Esophagus muscularis mucosa (tissue), 4 donors: ENCODE measurements around the gene CCNG1. TPM values are rescaled to one million over a fixed set of nuclear protein-coding genes. Genes with fewer than 3 reads are reported as not detected.
"Not testable (repeated sequence)": the region's sequence is repeated elsewhere in the genome, so short reads cannot be mapped to it uniquely, and the experiment has no call there.

ENCODE experiments used
- DNase-seq: peaks from one replicate; pipeline ENCODE4 v3.0.0-alpha.2; 2017; ENCODE audit errors: extremely low spot score
- H3K27ac ChIP-seq, 4 donors: fragments of 200-600 bp; sonication (generic); replicated peaks in 1 of 4; 1 replicate in 3 of 4; 2 replicates in 1 of 4; pipeline ENCODE4 v1.5.1; 2016 to 2019; ENCODE audit warnings: mild to moderate bottlenecking in 1 of 4
- H3K27me3 ChIP-seq, 4 donors: fragments of 200-600 bp; sonication (generic); one replicate each; pipeline versions ENCODE4 v1.5.1 to v1.6.0; 2016 to 2019
- H3K36me3 ChIP-seq, 4 donors: fragments of 200-600 bp; sonication (generic); one replicate each; pipeline ENCODE4 v1.5.1; 2016 to 2019
- H3K4me1 ChIP-seq, 4 donors: fragments of 200-600 bp; sonication (generic); one replicate each; pipeline ENCODE4 v1.5.1; 2016 to 2019
- H3K4me3 ChIP-seq, 4 donors: fragments of 200-600 bp; sonication (generic); 1 replicate in 2 of 4; 2 replicates in 2 of 4; pipeline ENCODE4 v1.5.1; 2016 to 2019; ENCODE audit warnings: mild to moderate bottlenecking in 4 of 4, moderate library complexity in 1 of 4
- H3K9me3 ChIP-seq, 4 donors: fragments of 200-600 bp; sonication (generic); 1 replicate in 3 of 4; 2 replicates in 1 of 4; pipeline ENCODE4 v1.5.1; 2016 to 2019
- EP300 ChIP-seq: sonication (generic); formaldehyde crosslinking; IDR thresholded peaks from one replicate; pipeline ENCODE4 v1.6.1; 2017; ENCODE audit warnings: antibody characterized with exemption
- POLR2A ChIP-seq: fragments of 450-650 bp; IDR thresholded peaks from one replicate; pipeline ENCODE4 v1.6.1; 2017; ENCODE audit warnings: antibody characterized with exemption, moderate library complexity, mild to moderate bottlenecking, low read depth
- POLR2AphosphoS5 ChIP-seq, 2 donors: sonication (generic); formaldehyde crosslinking; IDR thresholded peaks; one replicate each; pipeline ENCODE4 v1.6.1; 2017; ENCODE audit warnings: antibody characterized with exemption in 2 of 2
- WGBS: methylation state at CpG from one replicate; pipeline ENCODE4 v1.1.5; 2018; 5-methylcytosine and 5-hydroxymethylcytosine counted together
- intact Hi-C: fragments of 100-400 bp; cut with DNase I; formaldehyde crosslinking; loops from one replicate; pipeline ENCODE4 v1.15.1; 2023
- total RNA-seq, 4 donors: library from RNA; depleted of rRNA; stranded (reverse); fragments of >200 nt; gene quantifications; one replicate each; pipeline versions ENCODE4 v1.1.0 to v1.2.1, GENCODE V29; 2016
- TF ChIP-seq, protein P1 (sequence below), 3 experiments: fragments of 200-600 bp in 2 of 3; fragments of 450-650 bp in 1 of 3; sonication (generic) in 2 of 3; IDR thresholded peaks; one replicate each; pipeline ENCODE4 v1.5.1; 2017 to 2019; ENCODE audit warnings: antibody characterized with exemption in 3 of 3, mild to moderate bottlenecking in 2 of 3, moderate library complexity in 1 of 3

Gene CCNG1
- total RNA-seq, 4 donors from 2014 or later, result 99.1 to 179 (median 138) TPM

DNA sequence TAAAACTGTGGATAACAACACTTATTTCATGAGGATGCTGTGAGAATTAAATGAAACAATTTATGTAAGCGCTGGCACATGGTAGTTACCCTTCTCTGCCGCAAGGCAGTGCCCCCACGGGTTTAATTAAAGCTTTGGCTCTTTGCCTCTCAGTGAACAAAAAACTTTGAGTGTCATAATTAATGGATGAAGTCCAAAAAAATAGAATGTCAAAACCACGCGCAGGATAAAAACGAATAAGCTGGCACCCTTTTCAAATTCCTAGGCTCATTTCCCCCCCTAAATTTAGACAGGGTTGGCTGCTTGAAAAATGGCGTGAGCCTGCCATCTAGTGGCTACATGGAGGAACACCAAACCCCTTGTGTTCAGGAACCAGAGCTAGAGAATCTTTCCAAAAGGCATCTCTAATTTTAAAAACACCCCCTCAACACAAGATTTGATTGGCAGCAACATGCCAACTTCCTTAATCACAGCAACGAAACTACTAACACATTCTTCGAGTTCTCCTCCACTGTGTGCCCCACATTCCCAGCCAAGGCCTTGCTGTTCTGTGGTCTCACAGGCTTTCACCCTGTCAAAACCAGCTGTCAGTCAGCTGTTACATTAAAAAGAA is 29.0 kb upstream of the CCNG1 start:
- intact Hi-C loops, result loop anchor here (5.0 kb wide), 1 partner anchor 1861 kb away; the partner anchor contains the start of gene GABRB2
- no peak overlapping the region for H3K27ac ChIP-seq
- H3K4me1 ChIP-seq, result peaks cover 0 to 12% (median 6%) of the 10 kb centered on the region in 4 donors
- TF ChIP-seq POLR2A (no peak), POLR2AphosphoS5 (IDR thresholded peaks at IDR 0.05) (no peak), EP300 (no peak)
- TF ChIP-seq, protein P1, sequence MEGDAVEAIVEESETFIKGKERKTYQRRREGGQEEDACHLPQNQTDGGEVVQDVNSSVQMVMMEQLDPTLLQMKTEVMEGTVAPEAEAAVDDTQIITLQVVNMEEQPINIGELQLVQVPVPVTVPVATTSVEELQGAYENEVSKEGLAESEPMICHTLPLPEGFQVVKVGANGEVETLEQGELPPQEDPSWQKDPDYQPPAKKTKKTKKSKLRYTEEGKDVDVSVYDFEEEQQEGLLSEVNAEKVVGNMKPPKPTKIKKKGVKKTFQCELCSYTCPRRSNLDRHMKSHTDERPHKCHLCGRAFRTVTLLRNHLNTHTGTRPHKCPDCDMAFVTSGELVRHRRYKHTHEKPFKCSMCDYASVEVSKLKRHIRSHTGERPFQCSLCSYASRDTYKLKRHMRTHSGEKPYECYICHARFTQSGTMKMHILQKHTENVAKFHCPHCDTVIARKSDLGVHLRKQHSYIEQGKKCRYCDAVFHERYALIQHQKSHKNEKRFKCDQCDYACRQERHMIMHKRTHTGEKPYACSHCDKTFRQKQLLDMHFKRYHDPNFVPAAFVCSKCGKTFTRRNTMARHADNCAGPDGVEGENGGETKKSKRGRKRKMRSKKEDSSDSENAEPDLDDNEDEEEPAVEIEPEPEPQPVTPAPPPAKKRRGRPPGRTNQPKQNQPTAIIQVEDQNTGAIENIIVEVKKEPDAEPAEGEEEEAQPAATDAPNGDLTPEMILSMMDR (IDR thresholded peaks at IDR 0.05), result peak; percentile 80 to 87 (median 81)
- no peaks in the 10 kb centered on the region for H3K27me3 ChIP-seq
- no peaks in the 10 kb centered on the region for H3K36me3 ChIP-seq
- 3% methylated on average over 9 of the region's 9 CpGs for WGBS
- no peaks in the 10 kb centered on the region for H3K9me3 ChIP-seq
- peak overlapping the region in 1 of 4 donors; percentile 13 for H3K4me3 ChIP-seq
- no peak for DNase-seq

- H3K27ac ChIP-seq, result no peak overlapping the region
- H3K4me1 ChIP-seq, result peaks cover 0 to 12% (median 6%) of the 10 kb centered on the region in 4 donors
- intact Hi-C loops, result loop anchor here (5.0 kb wide), 1 partner anchor 1862 kb away; the partner anchor contains the start of gene GABRB2
- WGBS, result 80% methylated on average over 6 of the region's 6 CpGs
- H3K9me3 ChIP-seq, result no peaks in the 10 kb centered on the region
- H3K36me3 ChIP-seq, result no peaks in the 10 kb centered on the region
- H3K27me3 ChIP-seq, result peaks cover 0 to 5% (median 0%) of the 10 kb centered on the region in 4 donors
- H3K4me3 ChIP-seq, result no peak overlapping the region
- TF ChIP-seq POLR2AphosphoS5 (IDR thresholded peaks at IDR 0.05), result no peak
- TF ChIP-seq, protein P1 (IDR thresholded peaks at IDR 0.05), result no peak
- TF ChIP-seq EP300, result no peak
- no peak for TF ChIP-seq POLR2A
- DNase-seq, result no peak
Measured at GRCh38 chr5:163409384-163409783, 28.0 kb upstream of the CCNG1 start.

DNA sequence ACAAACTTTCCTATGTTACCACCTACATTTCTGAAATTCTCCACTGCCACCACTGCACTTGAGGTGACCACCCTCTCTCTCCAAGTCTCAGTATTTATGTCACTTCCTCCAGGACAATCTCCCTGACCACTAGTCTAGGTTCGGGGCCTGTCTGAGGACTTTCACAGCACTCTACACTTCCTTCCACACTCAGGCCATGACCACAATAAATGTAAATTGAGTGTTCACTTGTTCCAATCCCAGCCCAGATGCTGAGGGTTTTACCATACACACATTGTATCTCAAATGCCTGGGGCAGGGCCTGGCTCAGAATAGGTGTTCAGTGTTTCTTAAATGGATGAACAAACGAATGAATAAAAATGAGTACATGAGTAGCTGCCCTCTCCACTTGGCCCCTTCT is 26.9 kb upstream of the CCNG1 start:
- intact Hi-C loops, result no loop called here
- no peak for DNase-seq
- H3K4me1 ChIP-seq, result peaks cover 0 to 12% (median 6%) of the 10 kb centered on the region in 4 donors
- no peaks in the 10 kb centered on the region for H3K9me3 ChIP-seq
- no peak overlapping the region for H3K27ac ChIP-seq
- 69% methylated on average over 2 of the region's 2 CpGs for WGBS
- peaks cover 0 to 15% (median 1%) of the 10 kb centered on the region in 4 donors for H3K27me3 ChIP-seq
- H3K36me3 ChIP-seq, result no peaks in the 10 kb centered on the region
- H3K4me3 ChIP-seq, result no peak overlapping the region
- TF ChIP-seq POLR2A (no peak), EP300 (no peak), POLR2AphosphoS5 (IDR thresholded peaks at IDR 0.05) (no peak)

DNA sequence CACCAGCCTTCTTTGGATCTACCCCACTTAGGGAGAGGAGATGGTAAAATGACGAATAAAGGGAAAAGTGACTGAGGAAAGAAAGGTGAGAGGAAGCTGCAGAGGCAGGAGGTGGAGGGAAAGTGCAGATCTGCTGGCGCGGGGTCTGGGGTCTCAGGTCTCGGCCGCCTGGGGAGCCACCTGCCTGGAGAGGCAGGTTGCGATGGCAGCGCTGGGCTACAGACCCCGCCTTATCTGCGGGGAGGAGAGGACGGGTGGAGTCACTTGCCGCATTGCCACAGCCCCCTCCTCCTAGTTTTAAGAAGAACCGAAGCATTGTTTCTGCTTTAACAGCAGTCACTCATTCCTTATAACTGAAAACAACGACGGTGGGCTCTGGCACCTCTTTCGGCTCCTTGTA is 21.7 kb upstream of the CCNG1 start:
- H3K4me1 ChIP-seq, H3K9me3 ChIP-seq, H3K4me3 ChIP-seq, DNase-seq, H3K27ac ChIP-seq, H3K36me3 ChIP-seq, intact Hi-C loops: not testable (repeated sequence)
- H3K27me3 ChIP-seq, result peaks cover 0 to 22% (median 3%) of the 10 kb centered on the region in 4 donors
- WGBS, result 28% methylated on average over 15 of the region's 15 CpGs

DNA sequence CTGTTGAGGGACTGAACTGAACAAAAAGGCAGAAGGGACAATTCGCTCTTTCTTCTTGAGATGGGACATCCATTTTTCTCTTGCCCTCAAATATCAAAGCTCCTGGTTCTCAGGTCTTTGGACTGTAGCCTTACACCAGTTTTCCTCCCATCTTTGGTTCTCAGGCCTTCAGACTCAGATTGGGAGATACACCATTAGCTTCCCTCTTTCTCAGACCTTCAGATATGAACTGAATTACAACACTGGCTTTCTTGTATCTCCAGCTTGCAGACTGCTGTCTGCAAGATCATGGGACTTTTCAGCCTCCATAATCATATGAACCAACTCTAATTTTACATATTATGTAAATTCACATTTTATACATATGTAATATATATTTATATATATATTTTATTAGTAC is 12.6 kb upstream of the CCNG1 start:
- H3K4me3 ChIP-seq, result no peak overlapping the region
- no peaks in the 10 kb centered on the region for H3K36me3 ChIP-seq
- WGBS, result 77% methylated on average over 1 of the region's 1 CpG
- TF ChIP-seq EP300, result no peak
- TF ChIP-seq POLR2A, result no peak
- TF ChIP-seq, protein P1 (IDR thresholded peaks at IDR 0.05), result no peak
- TF ChIP-seq POLR2AphosphoS5 (IDR thresholded peaks at IDR 0.05), result no peak
- H3K27me3 ChIP-seq, result no peaks in the 10 kb centered on the region
- H3K4me1 ChIP-seq, result no peaks in the 10 kb centered on the region
- no peak for DNase-seq
- H3K27ac ChIP-seq, result no peak overlapping the region
- no peaks in the 10 kb centered on the region for H3K9me3 ChIP-seq
- intact Hi-C loops, result no loop called here

- WGBS, result 48% methylated on average over 4 of the region's 4 CpGs
Measured at GRCh38 chr5:163426128-163426527, 11.3 kb upstream of the CCNG1 start.

More at GRCh38 chr5:163426128-163426527, 11.3 kb upstream of the CCNG1 start:
- H3K4me1 ChIP-seq, intact Hi-C loops, H3K27me3 ChIP-seq, DNase-seq, H3K36me3 ChIP-seq, H3K9me3 ChIP-seq, H3K4me3 ChIP-seq, H3K27ac ChIP-seq: not testable (repeated sequence)
